ENCODE measurements around the gene RGL1. TPM values are rescaled to one million over a fixed set of nuclear protein-coding genes. Genes with fewer than 3 reads are reported as not detected.

The RGL1 gene
- total and polyA plus RNA-seq, 2 donors (not counting 1 experiment from before 2014, with no cell fraction given), result 16.2 to 21.4 TPM

- DNase-seq (ENCODE audit: low read depth in 2 of 2), result no peak
- H3K27me3 ChIP-seq (ENCODE audit: control insufficient read depth, insufficient read depth, low read length), result no peaks in the 10 kb centered on the region
- no peak overlapping the region for H3K27ac ChIP-seq (ENCODE audit: insufficient read depth, low read length)
- peaks cover 4% of the 10 kb centered on the region for H3K4me1 ChIP-seq (ENCODE audit: control insufficient read depth, extremely low read depth, insufficient read depth, low read length)
- no peaks in the 10 kb centered on the region for H4K20me1 ChIP-seq (ENCODE audit: control insufficient read depth, extremely low read depth, insufficient read depth, low read length)
- no peaks in the 10 kb centered on the region for H3K9me3 ChIP-seq (ENCODE audit: control insufficient read depth, insufficient read depth, low read depth, low read length)
- H3K4me3 ChIP-seq (replicated peaks in 1 of 4; ENCODE audit: control extremely low read depth in 1 of 4, insufficient read depth in 1 of 4, low read depth in 3 of 4, low read length in 4 of 4), result no peak overlapping the region
- H3K9ac ChIP-seq (ENCODE audit: insufficient read depth, low read length), result no peak overlapping the region
- no peaks in the 10 kb centered on the region for H3K36me3 ChIP-seq (ENCODE audit: control insufficient read depth, insufficient read depth, low read length)
- no peak overlapping the region for H3K4me2 ChIP-seq (ENCODE audit: extremely low read depth, insufficient read depth, low read length)
- H2AFZ ChIP-seq (ENCODE audit: low read length), result no peak overlapping the region
- H3K79me2 ChIP-seq (ENCODE audit: control insufficient read depth, insufficient read depth, low read length), result no peaks in the 10 kb centered on the region
- TF ChIP-seq EZH2 (IDR thresholded peaks at IDR 0.05; ENCODE audit: low read length, missing control alignments), result no peak
- no peak for TF ChIP-seq CTCF (conservative IDR thresholded peaks at IDR 0.05 in 1 of 2, IDR thresholded peaks at IDR 0.05 in 1 of 2; ENCODE audit: low read depth in 1 of 2, low read length in 2 of 2)
Measured at GRCh38 chr1:183891158-183891856, 86.4 kb downstream of the RGL1 start.

DNA sequence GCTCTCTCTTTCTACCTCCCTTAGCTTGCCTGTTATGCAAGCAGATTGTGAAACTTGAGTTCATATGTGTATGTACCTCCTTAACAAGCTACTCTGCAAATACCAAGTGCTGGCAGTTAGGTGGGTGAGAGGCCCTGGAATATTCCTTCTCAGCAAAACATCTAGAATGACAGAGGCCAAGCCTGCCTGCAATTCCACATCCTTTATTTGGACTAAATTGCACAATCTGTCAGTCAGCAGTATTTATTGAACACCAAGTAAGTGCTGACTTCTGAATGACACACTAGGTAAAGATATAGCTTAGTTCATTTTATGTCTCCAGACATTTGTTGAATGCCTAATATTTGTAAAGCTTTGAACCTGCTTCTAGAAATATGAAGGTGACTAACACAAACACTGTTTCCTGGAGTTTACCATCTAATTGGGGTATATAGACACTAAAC, 87.5 kb downstream of the RGL1 start:
- H3K4me3 ChIP-seq (replicated peaks in 1 of 4; ENCODE audit: control extremely low read depth in 1 of 4, insufficient read depth in 1 of 4, low read depth in 3 of 4, low read length in 4 of 4), result no peak overlapping the region
- no peak overlapping the region for H3K27ac ChIP-seq (ENCODE audit: insufficient read depth, low read length)
- no peaks in the 10 kb centered on the region for H3K9me3 ChIP-seq (ENCODE audit: control insufficient read depth, insufficient read depth, low read depth, low read length)
- no peaks in the 10 kb centered on the region for H3K79me2 ChIP-seq (ENCODE audit: control insufficient read depth, insufficient read depth, low read length)
- peak in 1 of 2 donors; percentile 50 for DNase-seq (ENCODE audit: low read depth in 2 of 2)
- no peak overlapping the region for H3K9ac ChIP-seq (ENCODE audit: insufficient read depth, low read length)
- no peaks in the 10 kb centered on the region for H3K27me3 ChIP-seq (ENCODE audit: control insufficient read depth, insufficient read depth, low read length)
- TF ChIP-seq EZH2 (IDR thresholded peaks at IDR 0.05; ENCODE audit: low read length, missing control alignments) (no peak), CTCF (conservative IDR thresholded peaks at IDR 0.05 in 1 of 2, IDR thresholded peaks at IDR 0.05 in 1 of 2; ENCODE audit: low read depth in 1 of 2, low read length in 2 of 2) (no peak)
- H3K4me1 ChIP-seq (ENCODE audit: control insufficient read depth, extremely low read depth, insufficient read depth, low read length), result peaks cover 3% of the 10 kb centered on the region
- H4K20me1 ChIP-seq (ENCODE audit: control insufficient read depth, extremely low read depth, insufficient read depth, low read length), result no peaks in the 10 kb centered on the region
- no peaks in the 10 kb centered on the region for H3K36me3 ChIP-seq (ENCODE audit: control insufficient read depth, insufficient read depth, low read length)
- no peak overlapping the region for H3K4me2 ChIP-seq (ENCODE audit: extremely low read depth, insufficient read depth, low read length)
- H2AFZ ChIP-seq (ENCODE audit: low read length), result no peak overlapping the region

DNA sequence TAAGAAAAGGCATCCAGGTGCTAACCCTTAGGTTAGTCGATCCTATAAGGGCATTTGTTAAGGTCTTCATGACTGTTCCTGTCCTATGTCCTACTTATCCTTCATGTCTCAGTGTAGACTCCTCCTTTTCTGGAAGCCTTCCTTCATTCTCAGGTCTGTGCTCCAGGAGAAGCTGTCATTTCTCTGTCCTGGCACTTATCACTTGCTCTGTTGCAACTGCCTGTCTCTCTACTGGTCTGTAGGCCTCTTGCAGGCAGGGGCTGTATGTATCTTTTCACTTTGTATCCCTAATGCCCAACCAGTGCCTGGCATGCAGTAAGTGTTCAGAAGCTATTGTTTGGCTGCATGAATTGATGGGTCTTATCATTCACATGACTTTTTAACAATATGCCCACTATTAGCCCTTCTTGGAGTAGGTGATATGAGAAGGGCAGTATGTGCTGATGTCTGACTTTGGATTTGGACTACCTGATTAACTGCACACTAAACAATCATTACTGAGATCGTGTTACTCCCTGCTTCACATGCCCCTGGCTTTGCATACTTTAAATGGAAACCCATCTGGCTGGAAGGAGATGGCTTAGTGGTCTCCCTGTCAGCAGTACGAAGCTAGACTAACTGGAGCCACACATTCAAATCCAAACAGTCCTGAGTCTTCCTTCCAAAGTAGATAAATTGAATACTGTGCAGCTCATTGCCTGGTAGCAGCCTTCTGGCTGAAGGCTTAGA, 88.8 kb downstream of the RGL1 start:
- H3K27ac ChIP-seq (ENCODE audit: insufficient read depth, low read length), result no peak overlapping the region
- no peak overlapping the region for H3K4me3 ChIP-seq (replicated peaks in 1 of 4; ENCODE audit: control extremely low read depth in 1 of 4, insufficient read depth in 1 of 4, low read depth in 3 of 4, low read length in 4 of 4)
- H3K4me2 ChIP-seq (ENCODE audit: extremely low read depth, insufficient read depth, low read length), result no peak overlapping the region
- H3K9me3 ChIP-seq (ENCODE audit: control insufficient read depth, insufficient read depth, low read depth, low read length), result no peaks in the 10 kb centered on the region
- no peaks in the 10 kb centered on the region for H3K79me2 ChIP-seq (ENCODE audit: control insufficient read depth, insufficient read depth, low read length)
- TF ChIP-seq EZH2 (IDR thresholded peaks at IDR 0.05; ENCODE audit: low read length, missing control alignments) (no peak), CTCF (conservative IDR thresholded peaks at IDR 0.05 in 1 of 2, IDR thresholded peaks at IDR 0.05 in 1 of 2; ENCODE audit: low read depth in 1 of 2, low read length in 2 of 2) (no peak)
- DNase-seq (ENCODE audit: low read depth in 2 of 2), result no peak
- peaks cover 6% of the 10 kb centered on the region for H3K36me3 ChIP-seq (ENCODE audit: control insufficient read depth, insufficient read depth, low read length)
- no peak overlapping the region for H2AFZ ChIP-seq (ENCODE audit: low read length)
- H3K4me1 ChIP-seq (ENCODE audit: control insufficient read depth, extremely low read depth, insufficient read depth, low read length), result no peaks in the 10 kb centered on the region
- no peaks in the 10 kb centered on the region for H4K20me1 ChIP-seq (ENCODE audit: control insufficient read depth, extremely low read depth, insufficient read depth, low read length)
- H3K27me3 ChIP-seq (ENCODE audit: control insufficient read depth, insufficient read depth, low read length), result no peaks in the 10 kb centered on the region
- H3K9ac ChIP-seq (ENCODE audit: insufficient read depth, low read length), result no peak overlapping the region
